ENCODE measurements around the gene TNKS2.
"Not testable (repeated sequence)": the region's sequence is repeated elsewhere in the genome, so short reads cannot be mapped to it uniquely, and the experiment has no call there.

The TNKS2 gene

DNA sequence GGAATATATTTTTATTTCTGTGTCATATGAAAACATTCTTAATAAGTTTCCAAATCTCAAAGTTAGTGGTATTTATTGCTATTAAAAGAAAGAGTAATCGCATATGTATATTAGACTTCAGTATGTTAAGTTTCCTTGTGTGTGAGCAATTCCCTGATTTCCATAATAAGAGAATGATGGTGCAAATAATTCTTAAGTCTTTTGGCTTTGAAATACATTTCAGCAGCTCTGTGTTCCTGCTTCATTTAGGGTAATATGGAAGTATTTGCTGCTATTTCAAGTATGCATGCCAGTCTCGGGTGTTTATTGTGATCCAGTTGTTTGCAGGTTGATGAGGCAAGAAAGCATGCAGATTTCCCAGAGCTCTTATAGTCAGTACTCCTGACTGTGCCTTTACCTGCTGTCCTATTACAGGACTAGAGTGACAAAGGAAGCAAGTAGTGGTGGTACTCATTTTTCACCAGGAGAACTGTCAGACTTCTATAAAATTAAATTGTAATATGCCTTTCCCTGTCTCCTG, 67.4 kb downstream of the TNKS2 start:
- no peak for DNase-seq (ENCODE audit: low read depth)

- DNase-seq (ENCODE audit: low read depth) = no peak
Measured at GRCh38 chr10:91875156-91875555, 76.9 kb downstream of the TNKS2 start.

DNA sequence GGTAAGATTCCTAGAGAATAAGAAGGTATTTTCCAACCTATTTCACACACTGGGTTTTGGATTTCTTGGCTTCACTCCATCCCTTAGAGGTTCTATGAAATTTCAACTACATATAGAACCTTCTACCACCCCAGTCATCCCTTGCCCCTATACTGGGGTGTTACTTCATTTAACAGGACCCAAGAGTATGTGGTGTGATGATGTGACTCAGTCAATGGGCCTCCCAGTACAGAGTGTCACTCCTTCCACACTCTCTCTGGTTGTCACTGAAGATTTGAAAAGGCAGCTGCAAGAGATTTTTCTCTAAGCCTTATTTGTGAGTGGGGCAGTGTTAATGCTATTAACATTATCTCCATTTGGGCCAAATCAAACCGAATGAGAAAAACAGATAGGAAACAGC, 77.6 kb downstream of the TNKS2 start:
- no peak for DNase-seq (ENCODE audit: low read depth)

DNA sequence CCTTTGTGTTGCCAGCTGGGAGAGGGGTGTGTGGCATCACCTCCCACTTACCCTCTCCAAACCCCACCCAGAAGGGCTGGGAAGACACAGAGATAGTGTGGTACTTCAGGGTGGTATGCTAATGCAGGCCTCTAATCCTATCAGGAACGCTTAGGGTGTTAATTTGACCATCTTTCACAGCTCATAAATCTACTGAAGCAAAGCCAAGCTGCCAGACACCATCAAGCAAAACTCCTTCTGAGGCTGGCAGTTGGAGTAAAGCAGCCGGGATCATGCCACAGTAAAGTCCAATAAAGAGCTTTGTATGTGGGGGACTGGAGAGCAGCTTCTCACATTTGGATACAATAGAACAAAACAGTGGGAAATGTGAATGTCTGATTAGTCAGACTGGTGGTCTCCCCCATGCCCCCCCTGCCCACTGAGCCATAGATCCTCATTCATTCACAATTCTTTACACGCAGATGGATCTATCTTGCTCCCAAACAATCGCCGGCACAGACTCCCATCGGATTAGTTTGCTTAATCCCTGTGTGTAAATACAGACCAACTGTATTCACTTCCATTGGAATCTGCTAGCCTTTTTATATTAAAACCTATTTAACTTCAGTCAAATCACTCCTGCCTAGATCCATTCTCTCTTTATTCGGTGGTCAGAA, 81.4 kb downstream of the TNKS2 start:
- DNase-seq (ENCODE audit: low read depth) = no peak

- DNase-seq (ENCODE audit: low read depth) = no peak
Measured at GRCh38 chr10:91880310-91880709, 82.1 kb downstream of the TNKS2 start.

GRCh38 chr10:91883549-91884444, 85.6 kb downstream of the TNKS2 start:
- no peak for DNase-seq (ENCODE audit: low read depth)

DNA sequence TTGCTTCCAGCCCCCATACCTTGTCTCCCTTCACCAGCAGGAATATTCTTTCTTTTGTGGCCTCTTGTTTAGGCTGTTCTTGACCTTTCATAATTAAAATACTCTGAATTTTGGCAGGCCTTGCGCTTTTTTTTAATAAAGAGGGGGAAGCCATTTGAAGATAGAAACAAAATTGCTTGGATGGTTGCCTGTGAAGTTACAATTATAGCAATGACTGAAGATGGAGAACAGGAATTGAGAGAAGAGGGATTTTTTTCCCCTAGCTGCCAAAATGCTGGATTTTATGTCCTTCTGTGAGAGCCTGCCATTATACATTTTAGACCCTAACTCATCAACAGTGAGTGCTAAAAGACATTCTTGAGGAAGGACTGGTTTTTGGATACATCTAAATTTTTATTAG, 86.3 kb downstream of the TNKS2 start:
- DNase-seq (ENCODE audit: low read depth) = no peak

- no peak for DNase-seq (ENCODE audit: low read depth)
Measured at GRCh38 chr10:91885362-91886079, 87.3 kb downstream of the TNKS2 start.

DNA sequence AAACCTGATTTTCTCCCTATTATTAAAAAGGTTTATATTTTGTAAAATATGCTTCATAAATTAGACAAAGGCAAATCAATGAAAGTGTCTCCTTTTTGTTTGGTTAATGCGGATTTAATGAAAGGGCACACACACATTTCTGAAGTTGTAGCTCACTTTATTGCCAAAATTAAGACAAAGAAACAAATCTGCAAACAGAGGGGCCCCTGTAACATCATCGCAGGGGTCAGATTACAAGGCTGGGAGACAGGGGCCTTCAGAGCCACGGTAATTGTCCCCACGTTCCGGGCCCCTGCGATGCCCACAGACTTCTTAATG, 88.7 kb downstream of the TNKS2 start:
- DNase-seq (ENCODE audit: low read depth) = no peak

GRCh38 chr10:91887272-91888076, 89.2 kb downstream of the TNKS2 start:
- DNase-seq (ENCODE audit: low read depth) = no peak

GRCh38 chr10:91891125-91892001, 93.1 kb downstream of the TNKS2 start:
- no peak for DNase-seq (ENCODE audit: low read depth)

DNA sequence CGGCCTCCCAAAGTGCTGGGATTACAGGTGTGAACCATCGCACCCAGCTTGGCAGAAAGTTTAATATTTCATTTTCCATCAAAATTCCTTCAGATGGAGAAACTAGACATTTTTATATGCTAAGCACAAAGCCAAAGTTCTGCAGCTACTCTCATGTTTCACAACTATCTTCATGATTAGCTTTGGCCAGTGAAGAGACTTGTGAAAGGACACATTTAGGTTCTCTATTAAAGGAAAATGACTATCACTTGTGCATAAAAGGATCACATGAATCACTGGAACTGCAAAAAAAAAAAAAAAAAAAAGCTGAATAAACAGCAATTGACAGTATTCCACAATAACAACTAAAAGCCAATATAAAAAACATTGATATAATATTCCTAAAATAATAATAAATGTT, 94.8 kb downstream of the TNKS2 start:
- DNase-seq (ENCODE audit: low read depth) = no peak

- not testable (repeated sequence) for DNase-seq (ENCODE audit: low read depth)
Measured at GRCh38 chr10:91894261-91894685, 96.0 kb downstream of the TNKS2 start.

DNA sequence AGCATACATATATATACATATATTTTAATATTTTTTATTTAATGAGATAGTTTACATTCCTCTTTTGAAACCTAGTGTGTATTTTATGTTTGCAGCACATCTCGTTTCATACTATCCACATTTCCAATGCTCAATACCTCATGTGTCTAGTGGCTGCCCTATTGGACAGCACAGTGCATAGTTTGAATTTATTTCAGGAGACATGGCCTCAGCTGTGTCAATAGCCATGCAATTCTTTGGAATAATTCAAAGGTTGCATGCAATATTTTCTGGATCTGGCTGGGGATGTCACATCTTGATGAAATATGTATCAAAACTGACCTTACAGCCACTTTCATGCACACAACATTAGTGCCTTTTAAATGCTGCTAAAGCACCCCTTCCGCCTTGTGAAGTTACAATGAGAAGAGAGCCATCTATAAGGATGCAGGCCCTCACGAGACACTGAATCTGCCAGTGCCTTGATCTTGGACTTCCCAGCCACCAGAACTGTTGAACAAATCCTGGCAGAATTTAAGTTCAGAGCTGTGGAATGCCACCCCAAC, 98.1 kb downstream of the TNKS2 start:
- DNase-seq (ENCODE audit: low read depth) = no peak

GRCh38 chr10:91897421-91897820, 99.2 kb downstream of the TNKS2 start:
- DNase-seq (ENCODE audit: low read depth) = no peak

GRCh38 chr10:91901784-91902677, 103.8 kb downstream of the TNKS2 start:
- no peak for DNase-seq (ENCODE audit: low read depth)

GRCh38 chr10:91907033-91907594, 108.9 kb downstream of the TNKS2 start:
- DNase-seq (ENCODE audit: low read depth) = no peak

DNA sequence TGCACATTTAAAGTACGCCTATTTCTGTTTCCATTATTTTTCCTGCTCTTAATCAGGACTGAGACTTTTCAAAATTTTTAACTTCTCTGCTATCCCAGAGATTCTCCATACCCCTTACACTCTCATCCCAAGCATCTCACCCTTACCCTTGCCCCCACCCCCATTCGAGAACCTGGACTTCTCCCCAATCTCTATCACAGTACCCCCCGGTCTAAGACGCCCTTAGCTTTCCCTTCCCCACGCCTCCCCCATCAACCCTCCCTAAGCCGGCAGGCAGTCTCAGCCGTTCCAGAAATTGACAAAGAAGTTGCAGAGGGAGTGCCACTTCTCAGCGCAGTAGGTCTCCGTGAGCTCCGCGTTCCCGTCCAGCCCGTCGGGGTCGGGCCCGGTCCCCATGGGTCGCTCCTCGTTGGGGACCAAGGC, 109.7 kb downstream of the TNKS2 start:
- DNase-seq (ENCODE audit: low read depth) = no peak
